NCI-H2029 treated with DMSO at 0.1 percent for 48 hours (cell line): ENCODE data around the gene APLP2.
"Not testable (repeated sequence)": the region's sequence is repeated elsewhere in the genome, so short reads cannot be mapped to it uniquely, and the experiment has no call there.

Experiments
- DNase-seq: peaks from one replicate; lab custom pipeline; 2025; lab: John Stamatoyannopoulos, UW

APLP2 gene

GRCh38 chr11:130172001-130172400, 102.3 kb downstream of the APLP2 start:
- not testable (repeated sequence) for DNase-seq

DNA sequence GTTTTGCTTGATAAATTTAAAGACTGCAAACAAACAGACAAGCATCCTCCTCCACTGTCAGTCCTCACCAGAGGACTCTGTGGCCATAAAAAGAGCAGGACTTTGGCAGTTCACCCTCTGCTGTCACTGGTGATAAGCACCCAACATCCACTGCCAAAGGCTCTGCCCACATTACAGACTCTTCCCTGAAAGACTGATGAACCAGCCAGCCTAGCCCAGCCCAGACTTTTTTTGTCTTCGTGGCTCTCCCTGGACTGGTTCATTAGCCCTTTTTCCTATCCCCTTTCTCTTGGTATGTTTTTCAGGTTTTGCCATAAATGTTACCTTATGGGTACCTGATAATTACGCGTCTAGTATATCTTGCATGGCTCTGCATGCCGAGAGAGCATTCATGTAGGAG, 104.9 kb downstream of the APLP2 start:
- no peak for DNase-seq

- DNase-seq, result no peak
These were observed 106.2 kb downstream of the APLP2 start for GRCh38 chr11:130175898-130176297.

DNA sequence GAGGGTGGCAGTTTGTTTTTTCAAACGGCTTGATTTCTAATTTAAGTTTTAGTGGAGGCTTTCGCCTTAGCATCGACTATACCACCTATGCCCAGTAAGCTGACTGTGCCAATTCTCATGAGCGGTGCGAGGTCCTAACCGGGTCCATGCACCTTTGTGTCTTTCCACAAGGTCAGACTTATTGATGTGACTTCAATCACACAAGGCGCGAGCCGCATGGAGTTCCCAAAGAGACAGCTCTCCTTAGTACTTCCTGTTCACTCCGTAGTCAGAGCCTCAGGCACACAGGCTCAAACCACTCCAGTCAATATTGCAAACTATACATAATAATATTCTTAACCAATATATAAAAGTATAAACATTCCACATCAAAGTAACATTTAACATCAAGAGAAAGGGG, 108.1 kb downstream of the APLP2 start:
- DNase-seq, result peak; percentile 28

DNA sequence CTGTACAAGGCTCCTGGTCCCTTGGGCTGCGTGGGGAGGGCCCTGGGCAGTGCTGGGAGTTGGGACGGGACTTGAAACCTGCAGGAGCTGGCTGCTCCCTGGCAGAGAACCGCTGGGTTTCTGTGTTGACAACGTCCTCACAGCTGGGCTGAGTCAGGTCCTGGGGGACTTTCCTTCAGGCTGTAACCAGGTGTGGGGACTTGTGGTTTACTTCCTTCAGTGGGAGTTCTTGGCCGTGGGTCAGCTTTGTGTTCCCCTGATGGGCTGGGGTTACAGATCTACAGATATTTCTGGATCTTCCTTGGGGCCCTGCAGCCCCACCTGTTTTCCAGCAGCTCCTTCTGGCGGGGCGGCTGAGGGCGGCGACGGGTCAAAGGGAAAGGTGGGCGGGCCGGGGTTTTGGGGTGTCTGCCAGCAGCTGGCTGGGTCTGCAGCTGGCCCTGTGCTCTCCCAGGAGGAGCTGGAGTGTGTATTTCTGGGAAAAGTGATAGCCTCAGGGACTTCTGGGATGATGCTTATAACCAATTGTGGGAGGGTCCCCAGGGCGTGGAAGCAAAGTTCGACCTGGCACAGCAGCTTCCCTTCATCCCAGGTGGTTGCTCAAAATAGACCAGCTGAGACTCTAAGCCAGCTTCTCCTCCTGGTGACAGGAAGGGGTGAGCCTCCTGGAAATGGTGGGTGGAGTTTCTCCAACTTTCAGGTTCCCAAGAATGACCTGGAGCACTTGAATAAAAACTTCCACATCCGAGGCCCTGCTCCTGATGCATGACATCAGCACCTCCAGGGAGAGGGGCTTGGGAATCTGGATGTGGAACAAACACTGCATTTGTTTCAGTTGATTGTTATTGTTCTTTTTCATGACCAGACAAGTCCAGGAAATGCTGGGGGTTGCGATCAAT, 109.0 kb downstream of the APLP2 start:
- DNase-seq, result no peak

GRCh38 chr11:130179396-130180306, 110.0 kb downstream of the APLP2 start:
- peak; percentile 83 for DNase-seq

DNA sequence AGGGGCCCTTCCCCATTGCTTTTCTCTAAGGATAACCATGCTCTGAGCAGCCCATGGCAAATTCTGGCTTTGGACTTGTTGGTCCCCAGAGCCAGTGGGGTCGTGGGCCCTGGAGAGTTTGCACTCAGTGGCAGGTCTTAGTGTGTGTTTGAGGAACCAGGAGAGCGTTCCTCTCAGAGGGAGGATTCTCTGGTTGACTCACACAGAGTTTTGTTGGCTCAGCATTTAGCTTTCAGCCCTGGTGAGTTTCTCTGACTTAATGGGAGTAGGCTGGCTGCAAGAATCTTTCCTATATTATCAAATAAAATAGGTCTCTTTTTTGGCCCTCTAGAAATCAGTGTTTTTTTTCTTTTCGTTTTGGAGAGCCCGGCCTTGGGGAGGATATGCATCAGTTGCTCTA, 110.8 kb downstream of the APLP2 start:
- DNase-seq, result peak; percentile 42

DNA sequence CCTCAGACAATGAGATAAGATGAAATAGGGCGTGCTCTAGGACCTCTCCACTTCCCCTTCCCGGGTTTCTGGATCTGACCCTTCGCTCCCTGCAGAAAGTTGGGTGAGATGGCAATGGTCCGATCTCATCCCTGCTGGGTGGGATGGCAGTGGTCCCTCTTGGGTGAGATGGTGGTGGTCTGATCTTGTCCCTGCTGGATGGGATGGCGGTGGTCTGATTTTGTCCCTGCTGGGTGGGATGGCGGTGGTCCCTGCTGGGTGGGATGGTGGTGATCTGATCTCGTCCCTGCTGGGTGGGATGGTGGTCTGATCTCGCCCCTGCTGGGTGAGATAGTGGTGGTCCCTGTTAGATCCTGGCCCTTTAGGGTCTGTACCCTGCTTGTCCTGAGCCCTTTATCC, 111.2 kb downstream of the APLP2 start:
- no peak for DNase-seq

DNA sequence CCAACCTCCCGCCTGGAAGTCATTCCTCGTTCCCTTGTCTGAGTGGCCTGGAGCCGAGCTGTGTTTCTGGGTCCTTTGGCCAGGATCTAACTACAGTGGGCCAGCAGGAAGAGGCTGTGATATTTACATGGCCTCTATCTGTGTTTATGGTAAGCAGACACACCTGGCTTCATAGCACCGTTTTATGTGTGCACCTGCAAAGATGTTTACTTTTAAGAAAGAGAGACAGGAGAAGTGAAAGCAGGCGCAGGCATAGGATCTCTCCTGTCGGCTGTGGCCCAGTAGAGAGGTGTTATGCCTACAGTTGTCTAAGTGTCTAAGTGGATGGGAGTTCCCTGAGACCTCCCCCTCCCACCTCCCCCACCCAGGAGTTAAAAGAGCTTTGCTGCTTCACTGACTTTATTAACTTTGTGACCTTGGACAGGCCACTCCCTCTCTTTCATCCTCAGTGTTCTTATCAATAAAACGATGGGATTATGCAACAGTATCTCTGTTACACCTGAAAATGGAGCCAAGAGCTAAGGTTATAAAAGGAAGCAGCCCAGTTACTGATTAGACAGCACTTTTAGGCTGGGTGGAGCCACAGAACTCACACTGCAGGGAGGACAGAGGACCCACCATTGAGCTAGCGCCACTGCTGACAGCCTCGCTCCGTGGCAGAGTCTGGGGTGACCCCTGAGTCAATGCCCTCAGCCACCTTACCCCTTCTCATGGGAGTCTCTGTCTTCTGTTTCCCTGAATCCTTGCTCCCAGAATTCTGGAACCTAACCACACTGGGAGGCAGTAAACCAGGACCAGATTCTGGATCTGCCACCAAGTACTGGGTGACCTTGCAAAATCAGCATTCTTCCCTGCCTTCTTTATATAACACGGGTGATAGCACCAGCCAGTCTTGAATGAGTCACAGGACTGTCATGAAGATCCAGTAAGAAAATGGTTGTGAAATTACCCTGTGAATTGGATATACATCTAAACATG, 111.9 kb downstream of the APLP2 start:
- DNase-seq, result peak; percentile 99

GRCh38 chr11:130183878-130184610, 114.3 kb downstream of the APLP2 start:
- no peak for DNase-seq

DNA sequence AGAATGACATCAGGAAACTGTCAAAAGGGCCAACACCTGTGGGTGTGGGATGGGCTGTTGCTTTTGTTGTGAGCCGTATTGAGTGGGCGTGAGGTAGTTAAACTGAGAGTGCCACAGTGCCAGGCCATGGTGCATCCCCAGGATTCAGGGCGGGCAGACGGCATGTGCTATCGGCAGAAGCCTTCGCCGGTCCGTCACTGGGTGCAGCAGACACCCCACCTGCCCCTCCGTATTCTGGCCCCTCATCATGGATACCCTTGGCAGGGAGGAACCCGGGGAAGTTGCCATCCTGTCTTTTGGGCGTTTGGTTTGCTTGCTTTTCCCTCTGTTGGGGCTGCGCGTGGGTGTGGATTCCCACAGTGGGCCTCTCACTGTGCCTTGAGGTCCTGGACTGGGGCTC, 117.4 kb downstream of the APLP2 start:
- DNase-seq, result no peak

GRCh38 chr11:130188047-130188446, 118.4 kb downstream of the APLP2 start:
- no peak for DNase-seq

GRCh38 chr11:130188585-130189347, 119.1 kb downstream of the APLP2 start:
- DNase-seq, result no peak

DNA sequence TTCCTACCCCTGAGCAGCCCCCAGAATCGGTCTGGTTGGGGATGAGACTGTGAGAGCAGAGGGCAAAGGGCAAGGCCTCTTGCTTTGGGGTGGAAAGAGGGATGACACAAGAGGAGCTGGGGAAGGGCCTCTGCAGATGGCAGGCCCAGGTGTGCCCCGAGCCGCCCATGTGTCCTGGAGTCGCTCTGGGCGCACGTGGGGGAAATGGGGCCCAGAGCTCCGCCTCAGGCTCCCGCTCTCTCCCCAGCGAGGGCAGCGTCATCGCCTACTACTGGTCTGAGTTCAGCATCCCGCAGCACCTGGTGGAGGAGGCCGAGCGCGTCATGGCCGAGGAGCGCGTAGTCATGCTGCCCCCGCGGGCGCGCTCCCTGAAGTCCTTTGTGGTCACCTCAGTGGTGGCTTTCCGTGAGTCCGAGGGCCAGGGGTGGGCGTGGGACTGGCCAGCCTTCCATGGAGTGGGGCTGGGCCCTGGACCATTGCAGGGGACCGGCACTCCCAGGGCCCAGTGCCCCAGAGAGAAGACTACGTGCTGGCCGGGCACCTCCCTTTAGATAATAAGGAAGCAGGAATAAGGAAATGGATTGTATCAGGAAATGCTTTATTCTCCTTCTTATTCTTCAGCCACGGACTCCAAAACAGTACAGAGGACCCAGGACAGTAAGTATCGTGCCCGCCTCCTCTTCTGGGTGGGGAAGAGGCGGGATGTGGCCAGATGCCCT, 120.0 kb downstream of the APLP2 start:
- no peak for DNase-seq

DNA sequence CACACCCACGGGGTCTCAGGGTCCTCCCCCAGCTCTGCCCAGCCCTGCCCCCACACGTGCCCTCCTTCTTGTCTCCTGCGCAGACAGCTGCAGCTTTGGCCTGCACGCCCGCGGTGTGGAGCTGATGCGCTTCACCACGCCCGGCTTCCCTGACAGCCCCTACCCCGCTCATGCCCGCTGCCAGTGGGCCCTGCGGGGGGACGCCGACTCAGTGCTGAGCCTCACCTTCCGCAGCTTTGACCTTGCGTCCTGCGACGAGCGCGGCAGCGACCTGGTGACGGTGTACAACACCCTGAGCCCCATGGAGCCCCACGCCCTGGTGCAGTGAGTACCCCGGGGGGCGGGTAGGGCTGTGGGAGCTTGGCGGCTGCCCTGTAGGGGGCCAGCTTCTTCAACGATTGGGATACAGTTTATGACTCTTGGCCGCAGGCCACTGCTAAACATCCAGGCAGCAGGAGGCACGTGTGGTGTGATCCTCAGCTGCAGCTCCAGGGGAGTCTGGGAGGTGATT, 120.7 kb downstream of the APLP2 start:
- DNase-seq, result no peak

DNA sequence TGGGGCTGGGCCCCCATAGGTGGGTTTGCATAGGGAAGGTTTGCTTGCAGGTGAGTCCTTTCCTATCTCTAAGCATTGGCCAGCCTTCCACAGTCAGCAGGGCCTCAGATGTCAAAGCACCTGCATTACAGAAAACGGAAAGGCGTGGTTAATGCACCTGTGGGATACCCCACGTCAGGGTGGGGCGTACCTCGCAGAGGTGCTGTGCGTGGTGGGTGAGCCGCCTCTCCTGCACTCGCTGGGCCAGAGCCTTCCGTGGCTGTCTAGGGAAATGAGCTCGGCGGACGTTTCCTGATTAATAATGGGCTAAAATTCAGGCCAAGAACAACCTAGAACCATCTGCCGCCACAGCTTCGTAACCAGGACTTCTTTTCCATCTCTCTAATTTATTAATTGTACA, 122.2 kb downstream of the APLP2 start:
- no peak for DNase-seq

DNA sequence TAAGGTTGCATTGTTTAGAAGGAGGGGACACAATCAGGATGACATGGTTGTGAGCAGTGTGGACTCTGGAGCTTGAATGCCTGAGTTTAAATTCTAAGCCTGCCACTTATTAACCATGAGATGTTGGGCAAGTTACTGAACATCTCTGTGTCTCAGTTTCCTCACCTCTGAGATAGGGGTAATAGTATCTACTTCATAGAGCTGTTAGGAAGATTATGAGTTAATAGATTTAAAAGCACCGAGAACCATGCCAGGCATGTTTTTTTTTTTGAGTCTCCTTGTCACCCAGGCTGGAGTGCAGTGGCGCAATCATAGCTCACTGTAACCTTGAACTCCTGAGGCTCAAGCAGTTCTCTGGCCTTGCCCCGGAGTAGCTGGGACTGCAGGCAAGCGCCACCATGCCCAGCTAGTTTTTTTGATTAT, 123.2 kb downstream of the APLP2 start:
- DNase-seq, result no peak

GRCh38 chr11:130193551-130193950, 123.9 kb downstream of the APLP2 start:
- DNase-seq, result not testable (repeated sequence)
